WI38 (cell line): ENCODE results near the gene MDC1.

Experiments
- H3K4me3 ChIP-seq: 2 replicates; pipeline ENCODE4 v1.5.1; 2011; ENCODE audit warnings: low read depth, mild to moderate bottlenecking, control low read depth, low read length
- TF ChIP-seq, protein P1 (sequence below): IDR thresholded peaks from 2 replicates; pipeline ENCODE4 v1.5.1; 2012; ENCODE audit warnings: low read depth, mild to moderate bottlenecking, control low read depth, low read length

The MDC1 gene

DNA sequence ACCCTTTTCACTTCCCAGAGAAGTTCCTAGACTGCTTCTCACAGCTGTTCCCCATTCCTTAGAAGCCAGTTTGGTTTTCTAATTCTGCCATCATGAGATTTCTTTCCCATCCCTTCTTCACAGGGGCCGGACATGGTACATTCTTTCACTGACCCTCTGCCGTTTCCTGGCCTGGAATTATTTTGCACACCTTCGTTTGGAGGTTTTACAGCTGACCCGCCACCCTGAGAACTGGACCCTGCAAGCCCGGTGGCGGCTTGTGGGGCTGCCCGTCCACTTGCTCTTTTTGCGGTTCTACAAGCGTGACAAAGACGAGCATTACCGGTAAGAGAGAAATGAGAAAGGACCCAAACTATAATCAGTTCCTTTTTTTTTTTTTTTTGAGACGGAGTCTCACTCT lies 65.9 kb downstream of the MDC1 start:
- TF ChIP-seq, protein P1, sequence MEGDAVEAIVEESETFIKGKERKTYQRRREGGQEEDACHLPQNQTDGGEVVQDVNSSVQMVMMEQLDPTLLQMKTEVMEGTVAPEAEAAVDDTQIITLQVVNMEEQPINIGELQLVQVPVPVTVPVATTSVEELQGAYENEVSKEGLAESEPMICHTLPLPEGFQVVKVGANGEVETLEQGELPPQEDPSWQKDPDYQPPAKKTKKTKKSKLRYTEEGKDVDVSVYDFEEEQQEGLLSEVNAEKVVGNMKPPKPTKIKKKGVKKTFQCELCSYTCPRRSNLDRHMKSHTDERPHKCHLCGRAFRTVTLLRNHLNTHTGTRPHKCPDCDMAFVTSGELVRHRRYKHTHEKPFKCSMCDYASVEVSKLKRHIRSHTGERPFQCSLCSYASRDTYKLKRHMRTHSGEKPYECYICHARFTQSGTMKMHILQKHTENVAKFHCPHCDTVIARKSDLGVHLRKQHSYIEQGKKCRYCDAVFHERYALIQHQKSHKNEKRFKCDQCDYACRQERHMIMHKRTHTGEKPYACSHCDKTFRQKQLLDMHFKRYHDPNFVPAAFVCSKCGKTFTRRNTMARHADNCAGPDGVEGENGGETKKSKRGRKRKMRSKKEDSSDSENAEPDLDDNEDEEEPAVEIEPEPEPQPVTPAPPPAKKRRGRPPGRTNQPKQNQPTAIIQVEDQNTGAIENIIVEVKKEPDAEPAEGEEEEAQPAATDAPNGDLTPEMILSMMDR = no peak
- no peak overlapping the region for H3K4me3 ChIP-seq
